HepG2 (cell line): Measurements from ENCODE around the gene PSORS1C1.

ENCODE experiments used
- CREB1 ChIP-seq, 2 experiments: fragments of 450-650 bp in 1 of 2; IDR thresholded peaks; 2 replicates each; pipeline ENCODE4 v1.6.1; 2016 to 2017; ENCODE audit warnings: control low read depth in 1 of 2, mild to moderate bottlenecking in 1 of 2, missing compliant biosample characterization in 1 of 2, missing genetic modification characterization in 1 of 2
- ELF1 ChIP-seq: sonication (generic); formaldehyde crosslinking; IDR thresholded peaks from 2 replicates; pipeline ENCODE4 v1.4.0; 2020; ENCODE audit warnings: missing genetic modification reagents
- ERF ChIP-seq: IDR thresholded peaks from 2 replicates; pipeline ENCODE4 v1.6.1; 2018; ENCODE audit warnings: missing biosample characterization, missing genetic modification reagents
- NONO ChIP-seq, 2 experiments: fragments of 450-650 bp in 1 of 2; sonication (generic) in 1 of 2; formaldehyde crosslinking in 1 of 2; IDR thresholded peaks in 1 of 2; conservative IDR thresholded peaks in 1 of 2; 2 replicates each; pipeline versions ENCODE4 v1.6.1 to v1.8.0; 2017 to 2022; ENCODE audit warnings: mild to moderate bottlenecking in 1 of 2, missing genetic modification reagents in 1 of 2, moderate library complexity in 1 of 2
- RAD21 ChIP-seq: fragments of 450-650 bp; formaldehyde crosslinking; IDR thresholded peaks from 2 replicates; pipeline ENCODE4 v1.5.0; 2020; ENCODE audit warnings: mild to moderate bottlenecking
- RFX1 ChIP-seq: fragments of 450-650 bp; IDR thresholded peaks from 2 replicates; pipeline ENCODE4 v1.6.1; 2017
- SIN3A ChIP-seq: IDR thresholded peaks from 2 replicates; pipeline ENCODE4 v1.6.1; 2011; ENCODE audit warnings: low read depth, mild to moderate bottlenecking, control low read depth, low read length, borderline replicate concordance
- TCF7 ChIP-seq: sonication (generic); IDR thresholded peaks from 2 replicates; pipeline ENCODE4 v1.6.1; 2016; ENCODE audit warnings: antibody characterized with exemption, low read depth
- ZNF24 ChIP-seq: fragments of 450-650 bp; IDR thresholded peaks from 2 replicates; pipeline ENCODE4 v1.6.1; 2017; ENCODE audit warnings: antibody characterized with exemption, mild to moderate bottlenecking
- TF ChIP-seq, protein P1 (sequence below): sonication (generic); formaldehyde crosslinking; IDR thresholded peaks from 2 replicates; pipeline ENCODE4 v1.5.0; 2020; ENCODE audit warnings: missing genetic modification reagents, mild to moderate bottlenecking, borderline replicate concordance
- TF ChIP-seq, protein P2 (sequence below): sonication (generic); formaldehyde crosslinking; IDR thresholded peaks from 2 replicates; pipeline ENCODE4 v1.5.0; 2020; ENCODE audit warnings: mild to moderate bottlenecking, missing genetic modification reagents
- TF ChIP-seq, protein P3 (sequence below): sonication (generic); formaldehyde crosslinking; IDR thresholded peaks from 2 replicates; pipeline ENCODE4 v1.5.0; 2020; ENCODE audit warnings: mild to moderate bottlenecking, missing genetic modification reagents, moderate library complexity
- TF ChIP-seq, protein P4 (sequence below): sonication (generic); formaldehyde crosslinking; IDR thresholded peaks from 2 replicates; pipeline ENCODE4 v1.4.0; 2020; ENCODE audit warnings: missing genetic modification reagents
- TF ChIP-seq, protein P5 (sequence below): IDR thresholded peaks from 2 replicates; pipeline ENCODE4 v1.6.1; 2012; ENCODE audit warnings: inconsistent platforms

DNA sequence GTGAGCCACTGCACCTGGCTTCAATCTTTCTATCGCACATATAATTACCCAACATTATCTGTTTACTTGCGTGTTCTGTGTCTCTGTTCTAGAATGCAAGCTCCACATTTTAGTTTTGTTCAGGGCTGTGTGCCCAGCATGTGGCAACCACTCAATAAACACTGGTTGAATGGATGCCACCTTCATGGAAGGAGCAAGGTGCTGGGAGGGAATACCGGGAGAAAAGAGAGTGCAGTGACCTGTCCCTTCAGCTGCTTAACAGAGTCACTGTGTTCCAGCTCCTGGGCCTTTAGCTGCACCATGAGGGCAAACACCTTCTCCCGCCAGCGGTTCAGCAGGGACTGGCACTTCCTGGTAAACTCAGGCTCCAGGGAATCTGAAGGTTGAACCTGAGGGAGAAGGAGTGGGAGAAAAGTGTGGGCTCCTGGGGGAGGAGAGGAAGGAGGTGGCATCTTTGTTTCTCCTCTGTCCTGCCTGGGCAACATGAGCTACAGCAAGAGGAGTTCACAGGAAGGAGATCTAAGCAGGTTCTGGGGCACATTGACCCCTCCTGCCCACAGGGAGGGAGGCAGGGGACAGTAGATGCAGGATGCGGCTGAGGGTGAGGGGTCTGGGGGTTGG lies 35.3 kb downstream of the PSORS1C1 start:
- TF ChIP-seq CREB1 (IDR thresholded peaks at IDR 0.05) (no peak), CREB1 (CRISPR knock-in tag; IDR thresholded peaks at IDR 0.05) (no peak), ZNF24 (no peak), NONO (IDR thresholded peaks at IDR 0.05) (no peak), NONO (CRISPR knock-in tag; conservative IDR thresholded peaks at IDR 0.05) (no peak), SIN3A (no peak), RFX1 (no peak), RAD21 (CRISPR knock-in tag) (no peak), ERF (CRISPR knock-in tag) (no peak), ELF1 (CRISPR knock-in tag) (no peak), TCF7 (no peak)
- TF ChIP-seq, protein P1, sequence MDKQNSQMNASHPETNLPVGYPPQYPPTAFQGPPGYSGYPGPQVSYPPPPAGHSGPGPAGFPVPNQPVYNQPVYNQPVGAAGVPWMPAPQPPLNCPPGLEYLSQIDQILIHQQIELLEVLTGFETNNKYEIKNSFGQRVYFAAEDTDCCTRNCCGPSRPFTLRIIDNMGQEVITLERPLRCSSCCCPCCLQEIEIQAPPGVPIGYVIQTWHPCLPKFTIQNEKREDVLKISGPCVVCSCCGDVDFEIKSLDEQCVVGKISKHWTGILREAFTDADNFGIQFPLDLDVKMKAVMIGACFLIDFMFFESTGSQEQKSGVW (CRISPR knock-in tag): no peak
- TF ChIP-seq, protein P2, sequence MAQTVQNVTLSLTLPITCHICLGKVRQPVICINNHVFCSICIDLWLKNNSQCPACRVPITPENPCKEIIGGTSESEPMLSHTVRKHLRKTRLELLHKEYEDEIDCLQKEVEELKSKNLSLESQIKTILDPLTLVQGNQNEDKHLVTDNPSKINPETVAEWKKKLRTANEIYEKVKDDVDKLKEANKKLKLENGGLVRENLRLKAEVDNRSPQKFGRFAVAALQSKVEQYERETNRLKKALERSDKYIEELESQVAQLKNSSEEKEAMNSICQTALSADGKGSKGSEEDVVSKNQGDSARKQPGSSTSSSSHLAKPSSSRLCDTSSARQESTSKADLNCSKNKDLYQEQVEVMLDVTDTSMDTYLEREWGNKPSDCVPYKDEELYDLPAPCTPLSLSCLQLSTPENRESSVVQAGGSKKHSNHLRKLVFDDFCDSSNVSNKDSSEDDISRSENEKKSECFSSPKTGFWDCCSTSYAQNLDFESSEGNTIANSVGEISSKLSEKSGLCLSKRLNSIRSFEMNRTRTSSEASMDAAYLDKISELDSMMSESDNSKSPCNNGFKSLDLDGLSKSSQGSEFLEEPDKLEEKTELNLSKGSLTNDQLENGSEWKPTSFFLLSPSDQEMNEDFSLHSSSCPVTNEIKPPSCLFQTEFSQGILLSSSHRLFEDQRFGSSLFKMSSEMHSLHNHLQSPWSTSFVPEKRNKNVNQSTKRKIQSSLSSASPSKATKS (CRISPR knock-in tag): no peak
- TF ChIP-seq, protein P3, sequence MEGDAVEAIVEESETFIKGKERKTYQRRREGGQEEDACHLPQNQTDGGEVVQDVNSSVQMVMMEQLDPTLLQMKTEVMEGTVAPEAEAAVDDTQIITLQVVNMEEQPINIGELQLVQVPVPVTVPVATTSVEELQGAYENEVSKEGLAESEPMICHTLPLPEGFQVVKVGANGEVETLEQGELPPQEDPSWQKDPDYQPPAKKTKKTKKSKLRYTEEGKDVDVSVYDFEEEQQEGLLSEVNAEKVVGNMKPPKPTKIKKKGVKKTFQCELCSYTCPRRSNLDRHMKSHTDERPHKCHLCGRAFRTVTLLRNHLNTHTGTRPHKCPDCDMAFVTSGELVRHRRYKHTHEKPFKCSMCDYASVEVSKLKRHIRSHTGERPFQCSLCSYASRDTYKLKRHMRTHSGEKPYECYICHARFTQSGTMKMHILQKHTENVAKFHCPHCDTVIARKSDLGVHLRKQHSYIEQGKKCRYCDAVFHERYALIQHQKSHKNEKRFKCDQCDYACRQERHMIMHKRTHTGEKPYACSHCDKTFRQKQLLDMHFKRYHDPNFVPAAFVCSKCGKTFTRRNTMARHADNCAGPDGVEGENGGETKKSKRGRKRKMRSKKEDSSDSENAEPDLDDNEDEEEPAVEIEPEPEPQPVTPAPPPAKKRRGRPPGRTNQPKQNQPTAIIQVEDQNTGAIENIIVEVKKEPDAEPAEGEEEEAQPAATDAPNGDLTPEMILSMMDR: no peak
- TF ChIP-seq, protein P4, sequence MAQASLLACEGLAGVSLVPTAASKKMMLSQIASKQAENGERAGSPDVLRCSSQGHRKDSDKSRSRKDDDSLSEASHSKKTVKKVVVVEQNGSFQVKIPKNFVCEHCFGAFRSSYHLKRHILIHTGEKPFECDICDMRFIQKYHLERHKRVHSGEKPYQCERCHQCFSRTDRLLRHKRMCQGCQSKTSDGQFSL: no peak
- TF ChIP-seq, protein P5, sequence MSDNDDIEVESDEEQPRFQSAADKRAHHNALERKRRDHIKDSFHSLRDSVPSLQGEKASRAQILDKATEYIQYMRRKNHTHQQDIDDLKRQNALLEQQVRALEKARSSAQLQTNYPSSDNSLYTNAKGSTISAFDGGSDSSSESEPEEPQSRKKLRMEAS: no peak
